DOHH2 (cell line): Measurements from ENCODE around the gene YRDC.

Experiments used
- H3F3A ChIP-seq: fragments of 200-600 bp; sonication (generic), shearing (Covaris generic); 2 replicates; pipeline ENCODE4 v1.6.0; 2016; ENCODE audit warnings: antibody characterized with exemption, mild to moderate bottlenecking; ENCODE audit not compliant: control insufficient read depth, insufficient read depth
- H3K27ac ChIP-seq: fragments of 200-600 bp; sonication (generic); 2 replicates; pipeline ENCODE4 v1.5.1; 2014; ENCODE audit warnings: low read depth, mild to moderate bottlenecking, low read length, moderate library complexity
- H3K27me3 ChIP-seq: fragments of 200-600 bp; sonication (generic); 2 replicates; pipeline ENCODE4 v1.6.1; 2014; ENCODE audit warnings: mild to moderate bottlenecking, low read length, mixed read lengths; ENCODE audit not compliant: control insufficient read depth
- H3K36me3 ChIP-seq: fragments of 200-600 bp; sonication (generic); 2 replicates; pipeline ENCODE4 v1.6.1; 2014; ENCODE audit warnings: mild to moderate bottlenecking, low read length, moderate library complexity, mixed read lengths; ENCODE audit not compliant: control insufficient read depth
- H3K4me1 ChIP-seq: fragments of 200-600 bp; sonication (generic); 2 replicates; pipeline ENCODE4 v1.6.1; 2014; ENCODE audit warnings: mild to moderate bottlenecking, low read length, mixed read lengths; ENCODE audit not compliant: control insufficient read depth
- H3K4me2 ChIP-seq: fragments of 200-600 bp; sonication (generic); 2 replicates; pipeline ENCODE4 v1.6.0; 2014; ENCODE audit warnings: mild to moderate bottlenecking, low read length, moderate library complexity
- H3K4me3 ChIP-seq: fragments of 200-600 bp; sonication (generic); 2 replicates; pipeline ENCODE4 v1.5.1; 2014; ENCODE audit warnings: mild to moderate bottlenecking, low read length, mixed read lengths
- H3K79me2 ChIP-seq: fragments of 200-600 bp; sonication (generic); 2 replicates; pipeline ENCODE4 v1.6.1; 2014; ENCODE audit warnings: mild to moderate bottlenecking, low read length, mixed read lengths; ENCODE audit not compliant: control insufficient read depth
- H3K9me2 ChIP-seq: fragments of 200-600 bp; sonication (generic); replicated peaks from 2 replicates; pipeline ENCODE4 v1.6.1; 2014; ENCODE audit warnings: mild to moderate bottlenecking, low read length, mixed read lengths; ENCODE audit not compliant: control insufficient read depth
- H3K9me3 ChIP-seq: fragments of 200-600 bp; sonication (generic); 2 replicates; pipeline ENCODE4 v1.6.1; 2014; ENCODE audit warnings: antibody characterized with exemption, low read length, mixed read lengths; ENCODE audit not compliant: control insufficient read depth, insufficient read depth
- H4K20me1 ChIP-seq: fragments of 200-600 bp; sonication (generic); 2 replicates; pipeline ENCODE4 v1.6.0; 2014; ENCODE audit warnings: low read depth, mild to moderate bottlenecking, antibody characterized with exemption, low read length, moderate library complexity; ENCODE audit not compliant: control insufficient read depth, insufficient read depth
- CTCF ChIP-seq: fragments of 200-600 bp; sonication (generic); IDR thresholded peaks from one replicate; pipeline ENCODE4 v1.5.1; 2014; ENCODE audit warnings: antibody characterized with exemption, mild to moderate bottlenecking, low read depth, low read length; ENCODE audit not compliant: poor library complexity, severe bottlenecking
- EZH2phosphoT487 ChIP-seq: fragments of 200-600 bp; sonication (generic); IDR thresholded peaks from 2 replicates; pipeline ENCODE4 v1.6.1; 2017; ENCODE audit warnings: borderline replicate concordance, mild to moderate bottlenecking, antibody characterized with exemption, low read length, moderate library complexity, mixed read lengths

The YRDC gene

DNA sequence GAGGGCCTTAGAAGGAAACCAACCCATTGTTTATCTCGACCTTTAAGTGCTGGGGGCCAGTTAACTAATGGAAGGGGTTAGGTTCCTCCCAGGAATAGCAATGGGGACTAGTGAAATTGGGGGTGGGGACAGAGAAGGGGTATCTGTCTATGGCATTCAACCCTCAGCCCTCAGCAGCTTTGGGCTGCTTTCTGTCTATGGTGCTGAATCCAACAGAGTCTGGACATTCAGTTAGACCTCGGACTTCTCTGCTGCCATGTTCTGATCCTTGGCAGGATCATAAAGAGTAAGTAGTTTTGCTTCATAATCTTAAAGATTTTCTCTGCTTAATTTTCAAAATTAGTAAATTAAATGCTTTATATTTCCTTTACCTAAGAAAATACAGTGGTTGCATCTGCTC lies 40.5 kb downstream of the YRDC start:
- no peaks in the 10 kb centered on the region for H3K36me3 ChIP-seq
- peaks cover 41% of the 10 kb centered on the region for H3K27me3 ChIP-seq

DNA sequence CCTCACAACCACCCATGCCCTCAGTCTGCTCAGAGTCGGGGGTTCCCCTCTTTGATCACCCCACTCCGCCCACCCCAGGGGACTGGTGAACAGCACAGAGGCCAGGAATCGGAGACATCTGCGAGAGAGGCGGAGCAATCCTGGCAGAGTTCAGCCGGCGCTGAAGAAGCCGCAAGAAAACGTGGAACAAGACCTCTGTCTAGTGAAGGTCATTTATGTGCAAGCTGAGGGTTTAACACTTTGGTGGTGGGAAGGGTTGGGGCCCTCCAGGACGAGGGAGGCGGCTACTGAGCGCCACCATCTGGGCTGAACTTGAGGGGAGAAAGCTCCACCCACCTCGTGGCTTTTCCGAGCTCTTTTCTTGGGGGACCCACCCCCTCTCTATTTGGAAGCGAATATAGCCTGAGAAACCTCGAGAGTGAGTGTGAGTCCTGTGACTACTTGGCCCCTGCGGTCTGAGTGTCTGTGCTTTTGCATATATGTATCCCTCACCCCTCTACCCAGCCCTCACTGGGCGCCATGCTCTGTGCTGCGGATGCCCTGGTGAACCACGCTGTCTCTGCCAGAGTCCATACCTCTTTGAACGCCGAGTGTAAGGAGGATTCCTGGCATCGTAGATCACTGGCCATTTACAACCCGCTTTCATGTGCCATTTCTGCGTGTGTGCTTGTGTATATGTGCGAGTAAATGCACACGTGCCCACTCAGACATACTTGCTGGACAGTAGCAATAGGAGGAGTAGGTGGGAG lies 41.9 kb downstream of the YRDC start:
- H3K27me3 ChIP-seq: peaks cover 41% of the 10 kb centered on the region
- no peaks in the 10 kb centered on the region for H3K9me3 ChIP-seq
- no peaks in the 10 kb centered on the region for H3F3A ChIP-seq
- TF ChIP-seq EZH2phosphoT487 (no peak), CTCF (peak; percentile 57)
- H3K4me3 ChIP-seq: peak overlapping the region; percentile 20
- H3K9me2 ChIP-seq: no peaks in the 10 kb centered on the region
- no peaks in the 10 kb centered on the region for H4K20me1 ChIP-seq
- peak overlapping the region; percentile 41 for H3K4me2 ChIP-seq
- H3K4me1 ChIP-seq: peaks cover 7% of the 10 kb centered on the region
- no peak overlapping the region for H3K27ac ChIP-seq
- H3K79me2 ChIP-seq: no peaks in the 10 kb centered on the region
- no peaks in the 10 kb centered on the region for H3K36me3 ChIP-seq

More for the DNA sequence above, 40.5 kb downstream of the YRDC start:
- Histone ChIP-seq H4K20me1 (no peaks in the 10 kb centered on the region), H3K79me2 (no peaks in the 10 kb centered on the region), H3K4me2 (no peak overlapping the region), H3K9me3 (no peaks in the 10 kb centered on the region), H3F3A (no peaks in the 10 kb centered on the region), H3K4me1 (peaks cover 7% of the 10 kb centered on the region), H3K4me3 (no peak overlapping the region), H3K27ac (no peak overlapping the region), H3K9me2 (no peaks in the 10 kb centered on the region)
- TF ChIP-seq EZH2phosphoT487: no peak
- TF ChIP-seq CTCF: no peak

GRCh38 chr1:37764888-37765441 lies 43.0 kb downstream of the YRDC start, which contains the start of gene EPHA10:
TSS of gene EPHA10 (minus strand) at chr1:37765120. CDS start at chr1:37765066, 54 bp downstream.
- Histone ChIP-seq H3K4me3 (peak within 1 kb of the TSS; percentile 20), H3K27me3 (peaks cover 35% of the 10 kb centered on the region), H3K79me2 (no peaks in the 10 kb centered on the region), H3K4me1 (peaks cover 7% of the 10 kb centered on the region), H3K9me3 (no peaks in the 10 kb centered on the region), H3K27ac (no peak within 1 kb of the TSS), H3K4me2 (peak within 1 kb of the TSS; percentile 41), H3K36me3 (no peaks in the 10 kb centered on the region), H3F3A (no peaks in the 10 kb centered on the region), H4K20me1 (no peaks in the 10 kb centered on the region), H3K9me2 (no peaks in the 10 kb centered on the region)
- TF ChIP-seq EZH2phosphoT487 (no peak), CTCF (no peak)
